HEK293 (cell line): ENCODE results near the gene NAXE.

Experiments used
- CTCF ChIA-PET: fragments of 350-600 bp; formaldehyde crosslinking; extraction: SDS; loops from one replicate; lab custom pipeline; 2021; ENCODE audit warnings: antibody characterized with exemption; lab: Yijun Ruan, JAX
- POLR2A ChIA-PET: fragments of 300-600 bp; formaldehyde crosslinking; extraction: SDS; loops from one replicate; lab custom pipeline; 2020; ENCODE audit warnings: antibody characterized with exemption, inconsistent platforms; lab: Yijun Ruan, JAX
- H3K27ac ChIP-seq: fragments of 200-500 bp; sonication (Bioruptor generic); 2 replicates; pipeline ENCODE4 v1.5.1; 2014; ENCODE audit warnings: low read depth, low read length, control low read depth, inconsistent platforms; ENCODE audit errors: extremely low read depth
- H3K36me3 ChIP-seq, 2 experiments: fragments of 200-500 bp in 1 of 2; sonication (Bioruptor generic) in 1 of 2; 1 replicate in 1 of 2; 2 replicates in 1 of 2; pipeline ENCODE4 v1.5.1; 2014 to 2017; ENCODE audit warnings: inconsistent platforms in 2 of 2, low read length in 2 of 2; ENCODE audit not compliant: control insufficient read depth in 2 of 2, insufficient read depth in 1 of 2
- H3K4me1 ChIP-seq: fragments of 200-500 bp; sonication (Bioruptor generic); 2 replicates; pipeline ENCODE4 v1.5.1; 2014; ENCODE audit warnings: mild to moderate bottlenecking, low read length, inconsistent platforms; ENCODE audit not compliant: control insufficient read depth, insufficient read depth
- H3K4me3 ChIP-seq: 2 replicates; pipeline ENCODE4 v1.5.1; 2011; ENCODE audit warnings: low read depth, mild to moderate bottlenecking, control low read depth, low read length, moderate library complexity
- H3K9me3 ChIP-seq: fragments of 200-500 bp; sonication (Bioruptor generic); 2 replicates; pipeline ENCODE4 v1.5.1; 2014; ENCODE audit warnings: low read depth, low read length, inconsistent platforms; ENCODE audit not compliant: control insufficient read depth, insufficient read depth
- EGR2 ChIP-seq: fragments of 450-650 bp; formaldehyde crosslinking; IDR thresholded peaks from 2 replicates; pipeline ENCODE4 v1.5.1; 2016; ENCODE audit warnings: low read depth, missing biosample characterization, missing genetic modification characterization
- KLF10 ChIP-seq: fragments of 450-650 bp; IDR thresholded peaks from 2 replicates; pipeline ENCODE4 v1.5.1; 2018; ENCODE audit warnings: missing biosample characterization, mild to moderate bottlenecking, missing genetic modification characterization
- MZF1 ChIP-seq: fragments of 450-650 bp; formaldehyde crosslinking; IDR thresholded peaks from 2 replicates; pipeline ENCODE4 v1.5.1; 2017; ENCODE audit warnings: missing biosample characterization, missing genetic modification characterization, borderline replicate concordance
- SP2 ChIP-seq: fragments of 450-650 bp; formaldehyde crosslinking; IDR thresholded peaks from 2 replicates; pipeline ENCODE4 v1.5.1; 2016; ENCODE audit warnings: missing biosample characterization, missing genetic modification characterization
- SP3 ChIP-seq: fragments of 450-650 bp; formaldehyde crosslinking; IDR thresholded peaks from 2 replicates; pipeline ENCODE4 v1.5.1; 2016; ENCODE audit warnings: missing biosample characterization, missing genetic modification characterization
- ZBTB48 ChIP-seq: fragments of 450-650 bp; formaldehyde crosslinking; IDR thresholded peaks from 2 replicates; pipeline ENCODE4 v1.5.1; 2016; ENCODE audit warnings: missing biosample characterization, missing genetic modification characterization
- ZFP37 ChIP-seq: fragments of 450-650 bp; formaldehyde crosslinking; IDR thresholded peaks from 2 replicates; pipeline ENCODE4 v1.5.1; 2016; ENCODE audit warnings: missing biosample characterization, missing genetic modification characterization
- ZNF114 ChIP-seq: fragments of 450-650 bp; formaldehyde crosslinking; IDR thresholded peaks from 2 replicates; pipeline ENCODE4 v1.5.0; 2017; ENCODE audit warnings: missing biosample characterization, missing genetic modification characterization
- ZNF140 ChIP-seq: fragments of 450-650 bp; formaldehyde crosslinking; IDR thresholded peaks from 2 replicates; pipeline ENCODE4 v1.5.1; 2016; ENCODE audit warnings: missing biosample characterization, missing genetic modification characterization
- ZNF211 ChIP-seq: fragments of 450-650 bp; formaldehyde crosslinking; IDR thresholded peaks from 2 replicates; pipeline ENCODE4 v1.5.1; 2016; ENCODE audit warnings: low read depth, missing biosample characterization, missing genetic modification characterization
- ZNF501 ChIP-seq: fragments of 450-650 bp; formaldehyde crosslinking; IDR thresholded peaks from 2 replicates; pipeline ENCODE4 v1.5.1; 2016; ENCODE audit warnings: missing biosample characterization, missing genetic modification characterization
- ZNF600 ChIP-seq: fragments of 450-650 bp; formaldehyde crosslinking; IDR thresholded peaks from 2 replicates; pipeline ENCODE4 v1.5.1; 2016; ENCODE audit warnings: missing biosample characterization, missing genetic modification characterization
- ZNF610 ChIP-seq: fragments of 450-650 bp; formaldehyde crosslinking; IDR thresholded peaks from 2 replicates; pipeline ENCODE4 v1.5.1; 2016; ENCODE audit warnings: missing biosample characterization, missing genetic modification characterization, borderline replicate concordance
- ZNF626 ChIP-seq: fragments of 450-650 bp; sonication (Bioruptor Pico); formaldehyde crosslinking; IDR thresholded peaks from 2 replicates; pipeline ENCODE4 v1.5.1; 2018; ENCODE audit warnings: missing biosample characterization, missing genetic modification characterization, inconsistent platforms
- ZNF707 ChIP-seq: fragments of 450-650 bp; formaldehyde crosslinking; IDR thresholded peaks from 2 replicates; pipeline ENCODE4 v1.5.1; 2016; ENCODE audit warnings: missing biosample characterization, missing genetic modification characterization
- ZNF843 ChIP-seq: fragments of 450-650 bp; formaldehyde crosslinking; IDR thresholded peaks from 2 replicates; pipeline ENCODE4 v1.5.1; 2016; ENCODE audit warnings: missing biosample characterization, missing genetic modification characterization
- ZSCAN16 ChIP-seq: fragments of 450-650 bp; formaldehyde crosslinking; IDR thresholded peaks from 2 replicates; pipeline ENCODE4 v1.5.1; 2016; ENCODE audit warnings: missing biosample characterization, missing genetic modification characterization
- TF ChIP-seq, protein P1 (sequence below): fragments of 450-650 bp; formaldehyde crosslinking; IDR thresholded peaks from 2 replicates; pipeline ENCODE4 v1.5.0; 2017; ENCODE audit warnings: missing biosample characterization, missing genetic modification characterization, borderline replicate concordance
- TF ChIP-seq, protein P2 (sequence below): fragments of 450-650 bp; formaldehyde crosslinking; IDR thresholded peaks from 2 replicates; pipeline ENCODE4 v1.5.1; 2016; ENCODE audit warnings: missing biosample characterization, missing genetic modification characterization
- TF ChIP-seq, protein P3 (sequence below): fragments of 450-650 bp; formaldehyde crosslinking; IDR thresholded peaks from 2 replicates; pipeline ENCODE4 v1.5.1; 2016; ENCODE audit warnings: missing biosample characterization, missing genetic modification characterization
- TF ChIP-seq, protein P4 (sequence below): fragments of 450-650 bp; formaldehyde crosslinking; IDR thresholded peaks from 2 replicates; pipeline ENCODE4 v1.5.1; 2016; ENCODE audit warnings: missing biosample characterization, missing genetic modification characterization
- TF ChIP-seq, protein P5 (sequence below): fragments of 450-650 bp; formaldehyde crosslinking; IDR thresholded peaks from 2 replicates; pipeline ENCODE4 v1.5.1; 2016; ENCODE audit warnings: missing biosample characterization, missing genetic modification characterization

Gene NAXE

DNA sequence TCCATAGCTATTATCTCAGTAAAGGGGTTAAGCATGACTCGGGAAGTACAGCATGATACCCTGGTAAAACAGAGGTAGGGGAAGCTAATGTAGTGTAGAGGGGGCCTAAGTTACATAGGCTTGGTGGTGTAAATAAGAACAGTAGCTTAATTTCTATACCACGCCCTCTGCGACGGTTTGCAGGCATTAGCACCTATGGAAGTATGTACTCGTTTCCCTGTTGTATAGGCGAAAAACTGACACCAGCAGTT, 470 bp upstream of the NAXE start (continued):
- TF ChIP-seq, protein P1, sequence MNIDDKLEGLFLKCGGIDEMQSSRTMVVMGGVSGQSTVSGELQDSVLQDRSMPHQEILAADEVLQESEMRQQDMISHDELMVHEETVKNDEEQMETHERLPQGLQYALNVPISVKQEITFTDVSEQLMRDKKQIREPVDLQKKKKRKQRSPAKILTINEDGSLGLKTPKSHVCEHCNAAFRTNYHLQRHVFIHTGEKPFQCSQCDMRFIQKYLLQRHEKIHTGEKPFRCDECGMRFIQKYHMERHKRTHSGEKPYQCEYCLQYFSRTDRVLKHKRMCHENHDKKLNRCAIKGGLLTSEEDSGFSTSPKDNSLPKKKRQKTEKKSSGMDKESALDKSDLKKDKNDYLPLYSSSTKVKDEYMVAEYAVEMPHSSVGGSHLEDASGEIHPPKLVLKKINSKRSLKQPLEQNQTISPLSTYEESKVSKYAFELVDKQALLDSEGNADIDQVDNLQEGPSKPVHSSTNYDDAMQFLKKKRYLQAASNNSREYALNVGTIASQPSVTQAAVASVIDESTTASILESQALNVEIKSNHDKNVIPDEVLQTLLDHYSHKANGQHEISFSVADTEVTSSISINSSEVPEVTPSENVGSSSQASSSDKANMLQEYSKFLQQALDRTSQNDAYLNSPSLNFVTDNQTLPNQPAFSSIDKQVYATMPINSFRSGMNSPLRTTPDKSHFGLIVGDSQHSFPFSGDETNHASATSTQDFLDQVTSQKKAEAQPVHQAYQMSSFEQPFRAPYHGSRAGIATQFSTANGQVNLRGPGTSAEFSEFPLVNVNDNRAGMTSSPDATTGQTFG (tag by site-specific recombination) = no peak
- TF ChIP-seq, protein P2, sequence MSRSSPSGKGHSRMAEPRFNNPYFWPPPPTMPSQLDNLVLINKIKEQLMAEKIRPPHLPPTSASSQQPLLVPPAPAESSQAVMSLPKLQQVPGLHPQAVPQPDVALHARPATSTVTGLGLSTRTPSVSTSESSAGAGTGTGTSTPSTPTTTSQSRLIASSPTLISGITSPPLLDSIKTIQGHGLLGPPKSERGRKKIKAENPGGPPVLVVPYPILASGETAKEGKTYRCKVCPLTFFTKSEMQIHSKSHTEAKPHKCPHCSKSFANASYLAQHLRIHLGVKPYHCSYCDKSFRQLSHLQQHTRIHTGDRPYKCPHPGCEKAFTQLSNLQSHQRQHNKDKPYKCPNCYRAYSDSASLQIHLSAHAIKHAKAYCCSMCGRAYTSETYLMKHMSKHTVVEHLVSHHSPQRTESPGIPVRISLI = no peak
- no peak for TF ChIP-seq ZNF114 (tag by site-specific recombination)
- TF ChIP-seq MZF1 = no peak
- no peak for TF ChIP-seq ZNF707 (tag by site-specific recombination)
- no peak for TF ChIP-seq ZSCAN16
- no peak for TF ChIP-seq ZNF211
- no peak for TF ChIP-seq ZNF626 (tag by site-specific recombination)
- TF ChIP-seq, protein P3, sequence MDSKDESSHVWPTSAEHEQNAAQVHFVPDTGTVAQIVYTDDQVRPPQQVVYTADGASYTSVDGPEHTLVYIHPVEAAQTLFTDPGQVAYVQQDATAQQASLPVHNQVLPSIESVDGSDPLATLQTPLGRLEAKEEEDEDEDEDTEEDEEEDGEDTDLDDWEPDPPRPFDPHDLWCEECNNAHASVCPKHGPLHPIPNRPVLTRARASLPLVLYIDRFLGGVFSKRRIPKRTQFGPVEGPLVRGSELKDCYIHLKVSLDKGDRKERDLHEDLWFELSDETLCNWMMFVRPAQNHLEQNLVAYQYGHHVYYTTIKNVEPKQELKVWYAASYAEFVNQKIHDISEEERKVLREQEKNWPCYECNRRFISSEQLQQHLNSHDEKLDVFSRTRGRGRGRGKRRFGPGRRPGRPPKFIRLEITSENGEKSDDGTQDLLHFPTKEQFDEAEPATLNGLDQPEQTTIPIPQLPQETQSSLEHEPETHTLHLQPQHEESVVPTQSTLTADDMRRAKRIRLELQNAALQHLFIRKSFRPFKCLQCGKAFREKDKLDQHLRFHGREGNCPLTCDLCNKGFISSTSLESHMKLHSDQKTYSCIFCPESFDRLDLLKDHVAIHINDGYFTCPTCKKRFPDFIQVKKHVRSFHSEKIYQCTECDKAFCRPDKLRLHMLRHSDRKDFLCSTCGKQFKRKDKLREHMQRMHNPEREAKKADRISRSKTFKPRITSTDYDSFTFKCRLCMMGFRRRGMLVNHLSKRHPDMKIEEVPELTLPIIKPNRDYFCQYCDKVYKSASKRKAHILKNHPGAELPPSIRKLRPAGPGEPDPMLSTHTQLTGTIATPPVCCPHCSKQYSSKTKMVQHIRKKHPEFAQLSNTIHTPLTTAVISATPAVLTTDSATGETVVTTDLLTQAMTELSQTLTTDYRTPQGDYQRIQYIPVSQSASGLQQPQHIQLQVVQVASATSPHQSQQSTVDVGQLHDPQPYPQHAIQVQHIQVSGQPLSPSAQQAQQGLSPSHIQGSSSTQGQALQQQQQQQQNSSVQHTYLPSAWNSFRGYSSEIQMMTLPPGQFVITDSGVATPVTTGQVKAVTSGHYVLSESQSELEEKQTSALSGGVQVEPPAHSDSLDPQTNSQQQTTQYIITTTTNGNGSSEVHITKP = no peak
- TF ChIP-seq, all 188 proteins: peak for 0

DNA sequence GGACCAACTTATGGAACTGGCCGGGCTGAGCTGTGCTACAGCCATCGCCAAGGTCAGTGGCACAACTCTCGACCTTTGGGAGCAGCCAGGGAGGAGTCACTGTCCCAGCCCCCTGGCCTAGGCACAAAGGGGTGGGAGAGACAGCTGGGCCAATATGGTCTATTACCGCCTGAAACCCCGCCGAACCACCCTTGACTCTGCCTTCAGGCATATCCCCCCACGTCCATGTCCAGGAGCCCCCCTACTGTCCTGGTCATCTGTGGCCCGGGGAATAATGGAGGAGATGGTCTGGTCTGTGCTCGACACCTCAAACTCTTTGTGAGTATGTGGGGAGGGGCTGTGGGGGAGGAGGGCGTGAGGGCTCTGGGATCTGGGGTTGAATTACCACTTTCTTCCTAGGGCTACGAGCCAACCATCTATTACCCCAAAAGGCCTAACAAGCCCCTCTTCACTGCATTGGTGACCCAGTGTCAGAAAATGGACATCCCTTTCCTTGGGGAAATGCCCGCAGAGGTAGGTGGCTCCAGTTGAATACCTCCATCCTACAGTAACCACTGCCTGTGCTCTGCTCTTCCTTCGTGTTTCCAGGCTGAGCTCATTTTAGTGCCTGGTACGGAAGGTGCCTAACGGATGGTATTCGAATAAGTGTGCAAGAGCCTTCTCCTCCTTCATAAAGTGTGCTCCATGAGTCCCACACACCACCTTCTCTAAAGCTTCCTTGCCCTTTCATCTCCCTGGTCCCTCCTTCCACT, 758 bp downstream of the NAXE start:
- CTCF ChIA-PET = interaction anchor here (0.5 to 2.2 kb wide), 14 partner anchors 7 to 326 kb away, joined by 3 to 13 read pairs (median 4); no protein-coding TSS in a partner anchor
- TF ChIP-seq, protein P4, sequence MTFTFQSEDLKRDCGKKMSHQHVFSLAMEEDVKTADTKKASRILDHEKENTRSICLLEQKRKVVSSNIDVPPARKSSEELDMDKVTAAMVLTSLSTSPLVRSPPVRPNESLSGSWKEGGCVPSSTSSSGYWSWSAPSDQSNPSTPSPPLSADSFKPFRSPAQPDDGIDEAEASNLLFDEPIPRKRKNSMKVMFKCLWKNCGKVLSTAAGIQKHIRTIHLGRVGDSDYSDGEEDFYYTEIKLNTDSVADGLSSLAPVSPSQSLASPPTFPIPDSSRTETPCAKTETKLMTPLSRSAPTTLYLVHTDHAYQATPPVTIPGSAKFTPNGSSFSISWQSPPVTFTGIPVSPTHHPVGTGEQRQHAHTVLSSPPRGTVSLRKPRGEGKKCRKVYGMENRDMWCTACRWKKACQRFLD (tag by site-specific recombination) = no peak
- TF ChIP-seq, protein P5, sequence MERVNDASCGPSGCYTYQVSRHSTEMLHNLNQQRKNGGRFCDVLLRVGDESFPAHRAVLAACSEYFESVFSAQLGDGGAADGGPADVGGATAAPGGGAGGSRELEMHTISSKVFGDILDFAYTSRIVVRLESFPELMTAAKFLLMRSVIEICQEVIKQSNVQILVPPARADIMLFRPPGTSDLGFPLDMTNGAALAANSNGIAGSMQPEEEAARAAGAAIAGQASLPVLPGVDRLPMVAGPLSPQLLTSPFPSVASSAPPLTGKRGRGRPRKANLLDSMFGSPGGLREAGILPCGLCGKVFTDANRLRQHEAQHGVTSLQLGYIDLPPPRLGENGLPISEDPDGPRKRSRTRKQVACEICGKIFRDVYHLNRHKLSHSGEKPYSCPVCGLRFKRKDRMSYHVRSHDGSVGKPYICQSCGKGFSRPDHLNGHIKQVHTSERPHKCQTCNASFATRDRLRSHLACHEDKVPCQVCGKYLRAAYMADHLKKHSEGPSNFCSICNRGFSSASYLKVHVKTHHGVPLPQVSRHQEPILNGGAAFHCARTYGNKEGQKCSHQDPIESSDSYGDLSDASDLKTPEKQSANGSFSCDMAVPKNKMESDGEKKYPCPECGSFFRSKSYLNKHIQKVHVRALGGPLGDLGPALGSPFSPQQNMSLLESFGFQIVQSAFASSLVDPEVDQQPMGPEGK (tag by site-specific recombination) = peak; percentile 33; the same call in 1 of the 2 replicates
- no peak for TF ChIP-seq ZNF140 (tag by site-specific recombination)
- no peak for TF ChIP-seq EGR2
- TF ChIP-seq ZFP37 (tag by site-specific recombination) = peak; percentile 6; the same call in 1 of the 2 replicates
- no peak for TF ChIP-seq SP2 (tag by site-specific recombination)
- peak; percentile 30; the same call in 1 of the 2 replicates for TF ChIP-seq SP3
- 0 out of 2 replicates have a peak, but pooled peaks have one; percentile 0 for TF ChIP-seq KLF10 (tag by site-specific recombination)
- peak; percentile 72; the same call in 1 of the 2 replicates for TF ChIP-seq ZBTB48
- no peak for TF ChIP-seq ZNF610 (tag by site-specific recombination)
- peak; percentile 91 for TF ChIP-seq ZNF600
- peak; percentile 7; the same call in 1 of the 2 replicates for TF ChIP-seq ZNF501 (tag by site-specific recombination)
- 0 out of 2 replicates have a peak, but pooled peaks have one; percentile 2 for TF ChIP-seq ZNF843 (tag by site-specific recombination)
- Histone ChIP-seq H3K27ac (peak overlapping the region; percentile 83; the same call in 1 of the 2 replicates), H3K4me1 (no peaks in the 10 kb centered on the region), H3K4me3 (peak overlapping the region; percentile 85), H3K36me3 (peaks cover 0 to 50% of the 10 kb centered on the region in 2 experiments; a peak in 1 of 3 replicates), H3K9me3 (no peaks in the 10 kb centered on the region)
- POLR2A ChIA-PET = interaction anchor here (0.8 to 2.1 kb wide), 7 partner anchors 10 to 140 kb away, joined by 3 to 17 read pairs (median 4); partner anchors contain the start of gene GPATCH4
